GM12878 (cell line): ENCODE data around the gene WDR45B. TPM values are rescaled to one million over a fixed set of nuclear protein-coding genes. Genes with fewer than 3 reads are reported as not detected.

Experiments used
- ATAC-seq: fragments of 200-7000 bp; cut with Tn5 transposase; 3 replicates; pipeline ENCODE4 v1.9.1; 2020; ENCODE audit warnings: mild to moderate bottlenecking, moderate library complexity
- BruUV-seq: library from RNA; stranded (reverse); fragments of 400-500 nt; replicated peaks from 2 replicates; lab custom pipeline; 2021; lab: Mats Ljungman, UMichigan
- CTCF ChIA-PET: fragments of 300-600 bp; sonication (Branson Sonifier 250); formaldehyde crosslinking; extraction: SDS; loops from one replicate; lab custom pipeline; 2021; ENCODE audit warnings: inconsistent platforms; lab: Yijun Ruan, JAX
- POLR2A ChIA-PET: fragments of 350-600 bp; formaldehyde crosslinking; extraction: SDS; loops from one replicate; lab custom pipeline; 2021; ENCODE audit warnings: inconsistent platforms; lab: Charles Lee
- RAD21 ChIA-PET: fragments of 300-600 bp; sonication (Branson Sonifier 250); formaldehyde crosslinking; loops from one replicate; lab custom pipeline; 2023; ENCODE audit warnings: antibody characterized with exemption; ENCODE audit not compliant: unreplicated experiment; lab: Charles Lee
- SMC1A ChIA-PET: fragments of 300-600 bp; sonication (Branson Sonifier 250); formaldehyde crosslinking; loops from one replicate; lab custom pipeline; 2023; ENCODE audit not compliant: unreplicated experiment, uncharacterized antibody; lab: Charles Lee
- DNase-seq: peaks from one replicate; pipeline ENCODE4 v3.0.0-alpha.2; 2011; ENCODE audit warnings: low read depth, low spot score
- FAIRE-seq: peaks from 3 replicates; lab custom pipeline; 2011; peaks lifted over from hg19 to GRCh38; lab: Jason Lieb, UNC
- H2AFZ ChIP-seq: 2 replicates; pipeline ENCODE4 v1.6.0; 2011; ENCODE audit warnings: low read depth, low read length, control low read depth; ENCODE audit not compliant: control insufficient read depth
- H3K27ac ChIP-seq: 2 replicates; pipeline ENCODE4 v1.5.1; 2011; ENCODE audit warnings: control low read depth; ENCODE audit not compliant: control insufficient read depth, insufficient read depth
- H3K27me3 ChIP-seq, 2 experiments: replicated peaks in 1 of 2; 2 replicates each; pipeline versions ENCODE4 v1.6.0 to v1.6.1; 2011; ENCODE audit warnings: low read length in 1 of 2; ENCODE audit not compliant: control insufficient read depth in 2 of 2, insufficient read depth in 2 of 2
- H3K36me3 ChIP-seq, 2 experiments: 2 replicates each; pipeline ENCODE4 v1.5.1; 2011; ENCODE audit warnings: low read length in 1 of 2; ENCODE audit not compliant: control insufficient read depth in 2 of 2, insufficient read depth in 2 of 2
- H3K4me1 ChIP-seq: 2 replicates; pipeline ENCODE4 v1.6.1; 2011; ENCODE audit warnings: mild to moderate bottlenecking, low read length, moderate library complexity, mixed read lengths; ENCODE audit not compliant: control insufficient read depth, insufficient read depth
- H3K4me2 ChIP-seq: 2 replicates; pipeline ENCODE4 v1.6.0; 2011; ENCODE audit warnings: control low read depth; ENCODE audit not compliant: control insufficient read depth, insufficient read depth
- H3K4me3 ChIP-seq: fragments of 200-600 bp; sonication (generic); 2 replicates; pipeline ENCODE4 v1.5.1; 2016
- H3K79me2 ChIP-seq: 2 replicates; pipeline ENCODE4 v1.6.0; 2011; ENCODE audit warnings: low read length; ENCODE audit not compliant: control insufficient read depth, insufficient read depth
- H3K9ac ChIP-seq: 2 replicates; pipeline ENCODE4 v1.8.0; 2011; ENCODE audit warnings: low read length, control low read depth, mixed read lengths; ENCODE audit not compliant: control insufficient read depth, insufficient read depth
- H3K9me3 ChIP-seq: replicated peaks from 3 replicates; pipeline ENCODE4 v1.5.1; 2011; ENCODE audit warnings: mild to moderate bottlenecking, low read length; ENCODE audit not compliant: control insufficient read depth, insufficient read depth
- H4K20me1 ChIP-seq: 2 replicates; pipeline ENCODE4 v1.6.0; 2011; ENCODE audit not compliant: control insufficient read depth, insufficient read depth
- EP300 ChIP-seq, 2 experiments: fragments of 150-350 bp in 1 of 2; IDR thresholded peaks; 2 replicates each; pipeline ENCODE4 v1.6.1; 2011 to 2012; ENCODE audit warnings: low read depth in 2 of 2, low read length in 2 of 2, borderline replicate concordance in 1 of 2, improper control_type of control experiment in 1 of 2, inconsistent platforms in 1 of 2; ENCODE audit not compliant: control insufficient read depth in 1 of 2
- EZH2 ChIP-seq: IDR thresholded peaks from 2 replicates; pipeline ENCODE4 v1.6.1; 2012; ENCODE audit warnings: low read depth, mild to moderate bottlenecking, control low read depth, inconsistent platforms, low read length, borderline replicate concordance; ENCODE audit not compliant: control insufficient read depth
- FOXM1 ChIP-seq: IDR thresholded peaks from 2 replicates; pipeline ENCODE4 v1.6.1; 2012; ENCODE audit warnings: low read depth, mild to moderate bottlenecking, inconsistent platforms, low read length, moderate library complexity
- NFIC ChIP-seq: IDR thresholded peaks from 2 replicates; pipeline ENCODE4 v1.6.1; 2012; ENCODE audit warnings: low read depth, mild to moderate bottlenecking, inconsistent platforms, low read length, moderate library complexity
- NFXL1 ChIP-seq: fragments of 450-650 bp; IDR thresholded peaks from 2 replicates; pipeline ENCODE4 v1.6.1; 2017; ENCODE audit warnings: antibody characterized with exemption, mild to moderate bottlenecking, borderline replicate concordance
- NFYA ChIP-seq: IDR thresholded peaks from 2 replicates; pipeline ENCODE4 v1.6.1; 2011; ENCODE audit warnings: low read depth, mild to moderate bottlenecking, low read length, improper control_type of control experiment, borderline replicate concordance
- POLR2A ChIP-seq: IDR thresholded peaks from 2 replicates; pipeline ENCODE4 v1.6.1; 2011; ENCODE audit warnings: low read depth, mild to moderate bottlenecking, low read length
- POU2F2 ChIP-seq: IDR thresholded peaks from 3 replicates; pipeline ENCODE4 v1.6.1; 2011; ENCODE audit warnings: low read depth, mild to moderate bottlenecking, low read length, borderline replicate concordance
- RAD51 ChIP-seq: fragments of 450-650 bp; IDR thresholded peaks from 2 replicates; pipeline ENCODE4 v1.6.1; 2016; ENCODE audit warnings: moderate library complexity, mild to moderate bottlenecking, inconsistent platforms
- SRF ChIP-seq, 2 experiments: IDR thresholded peaks; 2 replicates each; pipeline ENCODE4 v1.6.1; 2011; ENCODE audit warnings: low read depth in 2 of 2, low read length in 2 of 2, mild to moderate bottlenecking in 1 of 2, moderate library complexity in 1 of 2
- TCF12 ChIP-seq: IDR thresholded peaks from 2 replicates; pipeline ENCODE4 v1.6.1; 2011; ENCODE audit warnings: low read depth, mild to moderate bottlenecking, low read length
- WGBS: methylation state at CpG from one replicate; pipeline ENCODE4 v1.1.6; 2016; ENCODE audit warnings: low lambda C conversion rate; ENCODE audit not compliant: insufficient replicate concordance, insufficient coverage; ENCODE audit errors: missing lambda C conversion rate; 5-methylcytosine and 5-hydroxymethylcytosine counted together
- in situ Hi-C: fragments of 300-500 bp; cut with MboI; formaldehyde crosslinking; loops from 9 replicates; pipeline ENCODE4 v1.14.3; 2018; ENCODE audit warnings: mixed read lengths
- intact Hi-C: fragments of 100-400 bp; cut with micrococcal nuclease; formaldehyde crosslinking; loops from one replicate; pipeline ENCODE4 v1.14.2; 2022; ENCODE audit not compliant: unreplicated experiment
- polyA plus RNA-seq, 11 experiments: library from polyadenylated mRNA; depleted of rRNA in 4 of 11; unstranded in 6 of 11; stranded (reverse) in 5 of 11; fragments of >200 nt; fragmentation: Nextera tagmentation in 4 of 11; fragmentation: Illumina TruSeq in 1 of 11; extraction: Ambion mirVana in 4 of 11; extraction: Trizol in 1 of 11; gene quantifications; 1 replicate in 1 of 11; 2 replicates in 10 of 11; pipeline versions ENCODE4 v1.2.1 to v1.2.3, GENCODE V29; 2011 to 2016; ENCODE audit warnings: inconsistent platforms in 2 of 11, missing spikeins in 2 of 11, low read depth in 1 of 11
- total RNA-seq, 4 experiments: library from RNA; depleted of rRNA in 3 of 4; stranded (reverse); fragments of >200 nt in 3 of 4; fragmentation: Illumina TruSeq in 1 of 4; extraction: Trizol in 1 of 4; gene quantifications; 2 replicates each; pipeline versions ENCODE4 v1.2.1 to v1.2.3, GENCODE V29; 2013 to 2021
- TF ChIP-seq, protein P1 (sequence below): fragments of 450-650 bp; formaldehyde crosslinking; IDR thresholded peaks from 2 replicates; pipeline ENCODE4 v1.4.0; 2020; ENCODE audit warnings: mild to moderate bottlenecking, moderate library complexity

Gene WDR45B
- total and polyA plus RNA-seq, 10 of the 15 experiments (the other 5 are each of a cell fraction or from before 2014, with no cell fraction given): 1.0 to 73.7 (median 26.6) TPM

DNA sequence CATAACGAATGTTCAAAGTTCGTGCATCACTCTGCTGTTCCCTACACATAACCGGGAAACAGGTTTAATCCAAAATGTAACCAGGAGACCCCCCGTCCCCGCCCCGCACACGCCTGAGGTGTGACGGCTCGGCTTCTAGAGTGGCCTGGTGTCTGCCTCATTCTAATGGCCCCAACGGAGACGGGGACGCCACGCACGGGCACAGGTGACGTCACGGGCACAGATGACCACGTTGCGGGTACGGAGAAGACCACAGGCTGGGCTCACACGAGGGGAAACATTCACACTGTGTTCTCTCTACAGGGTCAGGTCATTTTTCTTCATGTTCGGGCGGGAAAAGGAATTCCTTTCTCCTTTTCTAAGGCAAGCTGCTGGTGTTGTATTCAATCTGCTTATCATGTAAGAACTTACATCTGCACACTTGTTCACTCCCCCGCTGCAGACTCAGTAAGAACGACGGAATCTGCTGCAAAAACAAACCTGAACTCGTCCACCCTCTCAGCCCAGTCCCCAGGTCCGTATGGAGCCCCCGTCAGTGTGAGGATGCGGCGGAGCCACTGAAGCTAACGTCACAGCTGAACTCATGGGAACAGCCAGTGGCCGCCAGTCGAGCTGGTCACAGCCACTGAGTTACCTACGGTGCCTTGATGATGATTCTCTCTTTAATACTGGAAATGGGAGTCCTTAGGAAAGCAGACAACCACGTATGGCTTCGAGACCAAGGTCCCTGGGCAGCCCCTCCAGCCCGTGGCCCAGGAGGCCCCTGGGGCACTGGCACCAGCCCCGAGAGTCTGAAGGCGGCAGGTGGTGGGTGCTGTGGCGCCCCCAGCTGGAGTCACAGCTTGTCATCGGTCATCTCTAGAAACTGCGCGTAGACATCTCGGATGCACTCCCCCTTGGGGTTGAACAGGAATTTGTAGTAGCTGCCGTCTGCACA lies 32.9 kb downstream of the WDR45B start:
- TF ChIP-seq POLR2A: 0 out of 2 replicates have a peak, but pooled peaks have one; percentile 19
- no peak for TF ChIP-seq EZH2
- intact Hi-C loops: no loop called here
- Histone ChIP-seq H3K4me3 (no peak overlapping the region), H4K20me1 (no peaks in the 10 kb centered on the region), H3K4me1 (no peaks in the 10 kb centered on the region), H2AFZ (no peak overlapping the region), H3K27ac (no peak overlapping the region), H3K9me3 (no peaks in the 10 kb centered on the region), H3K36me3 (peaks cover 5 to 17% of the 10 kb centered on the region in 2 experiments), H3K27me3 (no peaks in the 10 kb centered on the region), H3K79me2 (no peaks in the 10 kb centered on the region), H3K9ac (no peak overlapping the region), H3K4me2 (no peak overlapping the region)
- ATAC-seq: no peak
- ChIA-PET CTCF (no interaction called here), POLR2A (interaction anchor here (1.0 kb wide), 1 partner anchor 35 kb away, joined by 3 read pairs; no protein-coding TSS in a partner anchor), RAD21 (no interaction called here), SMC1A (no interaction called here)
- no peak for FAIRE-seq
- in situ Hi-C loops: no loop called here
- BruUV-seq: TSS peak; percentile 76
- DNase-seq: no peak
- whole genome bisulfite sequencing: 97% methylated on average over 45 of the region's 45 CpGs

- H3K27ac ChIP-seq: no peak overlapping the region
- no peaks in the 10 kb centered on the region for H3K4me1 ChIP-seq
- H4K20me1 ChIP-seq: no peaks in the 10 kb centered on the region
- BruUV-seq: no TSS peak
- no peak overlapping the region for H3K4me3 ChIP-seq
- WGBS: 71% methylated on average over 4 of the region's 22 CpGs
- ChIA-PET RAD21 (no interaction called here), CTCF (no interaction called here), SMC1A (no interaction called here), POLR2A (no interaction called here)
- H3K79me2 ChIP-seq: no peaks in the 10 kb centered on the region
- no peaks in the 10 kb centered on the region for H3K27me3 ChIP-seq
- no peak overlapping the region for H2AFZ ChIP-seq
- FAIRE-seq (no peak), ATAC-seq (no peak), DNase-seq (no peak)
- H3K9ac ChIP-seq: no peak overlapping the region
- peaks cover 5 to 14% of the 10 kb centered on the region in 2 experiments for H3K36me3 ChIP-seq
- H3K4me2 ChIP-seq: no peak overlapping the region
- in situ Hi-C loops (no loop called here), intact Hi-C loops (no loop called here)
- H3K9me3 ChIP-seq: no peaks in the 10 kb centered on the region
- TF ChIP-seq NFYA (no peak), FOXM1 (no peak), NFIC (no peak), NFXL1 (no peak), RAD51 (no peak), POU2F2 (no peak), SRF (IDR thresholded peaks at IDR 0.05; ENCODE audit: low read depth in 2 of 2, low read length in 2 of 2) (no peak), EP300 (IDR thresholded peaks at IDR 0.05; ENCODE audit: borderline replicate concordance in 1 of 2, control insufficient read depth in 1 of 2, low read depth in 2 of 2, low read length in 2 of 2) (no peak), TCF12 (no peak)
- TF ChIP-seq, protein P1, sequence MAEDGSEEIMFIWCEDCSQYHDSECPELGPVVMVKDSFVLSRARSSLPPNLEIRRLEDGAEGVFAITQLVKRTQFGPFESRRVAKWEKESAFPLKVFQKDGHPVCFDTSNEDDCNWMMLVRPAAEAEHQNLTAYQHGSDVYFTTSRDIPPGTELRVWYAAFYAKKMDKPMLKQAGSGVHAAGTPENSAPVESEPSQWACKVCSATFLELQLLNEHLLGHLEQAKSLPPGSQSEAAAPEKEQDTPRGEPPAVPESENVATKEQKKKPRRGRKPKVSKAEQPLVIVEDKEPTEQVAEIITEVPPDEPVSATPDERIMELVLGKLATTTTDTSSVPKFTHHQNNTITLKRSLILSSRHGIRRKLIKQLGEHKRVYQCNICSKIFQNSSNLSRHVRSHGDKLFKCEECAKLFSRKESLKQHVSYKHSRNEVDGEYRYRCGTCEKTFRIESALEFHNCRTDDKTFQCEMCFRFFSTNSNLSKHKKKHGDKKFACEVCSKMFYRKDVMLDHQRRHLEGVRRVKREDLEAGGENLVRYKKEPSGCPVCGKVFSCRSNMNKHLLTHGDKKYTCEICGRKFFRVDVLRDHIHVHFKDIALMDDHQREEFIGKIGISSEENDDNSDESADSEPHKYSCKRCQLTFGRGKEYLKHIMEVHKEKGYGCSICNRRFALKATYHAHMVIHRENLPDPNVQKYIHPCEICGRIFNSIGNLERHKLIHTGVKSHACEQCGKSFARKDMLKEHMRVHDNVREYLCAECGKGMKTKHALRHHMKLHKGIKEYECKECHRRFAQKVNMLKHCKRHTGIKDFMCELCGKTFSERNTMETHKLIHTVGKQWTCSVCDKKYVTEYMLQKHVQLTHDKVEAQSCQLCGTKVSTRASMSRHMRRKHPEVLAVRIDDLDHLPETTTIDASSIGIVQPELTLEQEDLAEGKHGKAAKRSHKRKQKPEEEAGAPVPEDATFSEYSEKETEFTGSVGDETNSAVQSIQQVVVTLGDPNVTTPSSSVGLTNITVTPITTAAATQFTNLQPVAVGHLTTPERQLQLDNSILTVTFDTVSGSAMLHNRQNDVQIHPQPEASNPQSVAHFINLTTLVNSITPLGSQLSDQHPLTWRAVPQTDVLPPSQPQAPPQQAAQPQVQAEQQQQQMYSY (CRISPR knock-in tag): no peak
Observed at GRCh38 chr17:82614095-82614631, 34.1 kb downstream of the WDR45B start.
